Left lung (tissue), 10 donors: Measurements from ENCODE around the gene SP2. TPM values are rescaled to one million over a fixed set of nuclear protein-coding genes. Genes with fewer than 3 reads are reported as not detected.

Source experiments
- ATAC-seq: fragments of 200-7000 bp; cut with Tn5 transposase; one replicate; pipeline ENCODE4 v1.9.1; 2020; ENCODE audit warnings: moderate library complexity
- DNase-seq, 4 donors: peaks; one replicate each; pipeline ENCODE4 v3.0.0-alpha.2; 2013 to 2020
- H3K27ac ChIP-seq, 2 donors: fragments of 200-600 bp; sonication (generic) in 1 of 2; one replicate each; pipeline versions ENCODE4 v1.5.0 to v1.8.0; 2020 to 2021
- H3K27me3 ChIP-seq, 2 donors: fragments of 200-600 bp; sonication (generic) in 1 of 2; one replicate each; pipeline versions ENCODE4 v1.5.0 to v1.8.0; 2020 to 2021
- H3K36me3 ChIP-seq, 2 donors: fragments of 200-600 bp; sonication (generic) in 1 of 2; one replicate each; pipeline versions ENCODE4 v1.5.0 to v1.8.0; 2020 to 2021
- H3K4me1 ChIP-seq, 2 donors: fragments of 200-600 bp; one replicate each; pipeline ENCODE4 v1.8.0; 2021
- H3K4me3 ChIP-seq, 2 donors: fragments of 200-600 bp; sonication (generic) in 1 of 2; one replicate each; pipeline versions ENCODE4 v1.5.0 to v1.8.0; 2020 to 2021; ENCODE audit warnings: mild to moderate bottlenecking in 1 of 2
- H3K9me3 ChIP-seq, 2 donors: fragments of 200-600 bp; sonication (generic) in 1 of 2; one replicate each; pipeline versions ENCODE4 v1.5.0 to v1.8.0; 2020 to 2021
- intact Hi-C, 2 donors: fragments of 100-400 bp; cut with DNase I; formaldehyde crosslinking; loops; one replicate each; pipeline versions ENCODE4 v1.11.2 to v1.14.2; 2022
- polyA plus RNA-seq, 6 donors: library from polyadenylated mRNA; unstranded; fragments of 120-200 nt; gene quantifications; one replicate each; pipeline ENCODE4 v1.2.1, GENCODE V29; 2013; ENCODE audit not compliant: insufficient read length in 6 of 6
- total RNA-seq, 2 donors: library from RNA; stranded (reverse); fragmentation: NEBNext Ultra II Directional; extraction: Animal tissue kit (Norgen Biotek cat#: 25700); gene quantifications; one replicate each; pipeline ENCODE4 v1.2.1, GENCODE V29; 2021
- TF ChIP-seq, protein P1 (sequence below), 2 donors: fragments of 200-600 bp; sonication (generic) in 1 of 2; IDR thresholded peaks; one replicate each; pipeline versions ENCODE4 v1.5.0 to v1.8.0; 2021; ENCODE audit warnings: antibody characterized with exemption in 2 of 2
- donor health status: DM: no; HTN: yes; CAD: no.
- donor health status: DM: no; HTN: no; CAD: no.

The SP2 gene
- total and polyA plus RNA-seq, 8 donors = 14.2 to 23.0 (median 21.8) TPM

- Histone ChIP-seq H3K36me3 (peaks cover 0 to 15% of the 10 kb centered on the region in 2 donors), H3K4me3 (no peak overlapping the region), H3K9me3 (no peaks in the 10 kb centered on the region), H3K4me1 (peaks cover 13 to 55% of the 10 kb centered on the region in 2 donors), H3K27me3 (no peaks in the 10 kb centered on the region), H3K27ac (peak overlapping the region in 1 of 2 donors; percentile 97)
- ATAC-seq (no peak), DNase-seq (no peak)
- TF ChIP-seq, protein P1, sequence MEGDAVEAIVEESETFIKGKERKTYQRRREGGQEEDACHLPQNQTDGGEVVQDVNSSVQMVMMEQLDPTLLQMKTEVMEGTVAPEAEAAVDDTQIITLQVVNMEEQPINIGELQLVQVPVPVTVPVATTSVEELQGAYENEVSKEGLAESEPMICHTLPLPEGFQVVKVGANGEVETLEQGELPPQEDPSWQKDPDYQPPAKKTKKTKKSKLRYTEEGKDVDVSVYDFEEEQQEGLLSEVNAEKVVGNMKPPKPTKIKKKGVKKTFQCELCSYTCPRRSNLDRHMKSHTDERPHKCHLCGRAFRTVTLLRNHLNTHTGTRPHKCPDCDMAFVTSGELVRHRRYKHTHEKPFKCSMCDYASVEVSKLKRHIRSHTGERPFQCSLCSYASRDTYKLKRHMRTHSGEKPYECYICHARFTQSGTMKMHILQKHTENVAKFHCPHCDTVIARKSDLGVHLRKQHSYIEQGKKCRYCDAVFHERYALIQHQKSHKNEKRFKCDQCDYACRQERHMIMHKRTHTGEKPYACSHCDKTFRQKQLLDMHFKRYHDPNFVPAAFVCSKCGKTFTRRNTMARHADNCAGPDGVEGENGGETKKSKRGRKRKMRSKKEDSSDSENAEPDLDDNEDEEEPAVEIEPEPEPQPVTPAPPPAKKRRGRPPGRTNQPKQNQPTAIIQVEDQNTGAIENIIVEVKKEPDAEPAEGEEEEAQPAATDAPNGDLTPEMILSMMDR (IDR thresholded peaks at IDR 0.05) = no peak
- intact Hi-C loops = no loop called here
Measured at GRCh38 chr17:47898241-47898640, 2.2 kb downstream of the SP2 start.

GRCh38 chr17:47899643-47900042 lies 3.6 kb downstream of the SP2 start:
- TF ChIP-seq, protein P1 (IDR thresholded peaks at IDR 0.05) = no peak
- ATAC-seq = no peak
- Histone ChIP-seq H3K9me3 (no peaks in the 10 kb centered on the region), H3K4me1 (peaks cover 13 to 52% of the 10 kb centered on the region in 2 donors), H3K36me3 (peaks cover 0 to 15% of the 10 kb centered on the region in 2 donors), H3K27me3 (no peaks in the 10 kb centered on the region), H3K4me3 (no peak overlapping the region), H3K27ac (peak overlapping the region in 1 of 2 donors; percentile 57)
- DNase-seq = no peak
- intact Hi-C loops = no loop called here

DNA sequence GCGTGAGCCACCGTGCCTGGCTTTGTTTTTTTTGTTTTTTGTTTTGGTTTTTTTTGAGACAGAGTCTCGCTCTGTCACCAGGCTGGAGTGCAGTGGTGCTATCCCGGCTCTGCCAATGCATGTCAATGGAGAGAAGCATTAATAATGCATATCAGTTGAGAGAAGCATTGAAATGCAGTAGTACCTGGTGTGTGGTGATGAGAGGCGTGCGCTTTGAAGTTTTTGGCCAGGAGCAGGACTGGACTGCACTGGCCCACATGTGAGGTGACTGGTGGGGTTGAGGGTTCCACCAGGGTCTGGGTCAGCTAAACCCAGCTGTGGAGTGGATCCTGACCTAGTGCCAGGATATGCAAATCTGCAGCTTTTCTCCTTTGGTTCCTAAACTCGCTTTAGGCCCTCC lies 5.4 kb downstream of the SP2 start:
- no peak overlapping the region for H3K4me3 ChIP-seq

DNA sequence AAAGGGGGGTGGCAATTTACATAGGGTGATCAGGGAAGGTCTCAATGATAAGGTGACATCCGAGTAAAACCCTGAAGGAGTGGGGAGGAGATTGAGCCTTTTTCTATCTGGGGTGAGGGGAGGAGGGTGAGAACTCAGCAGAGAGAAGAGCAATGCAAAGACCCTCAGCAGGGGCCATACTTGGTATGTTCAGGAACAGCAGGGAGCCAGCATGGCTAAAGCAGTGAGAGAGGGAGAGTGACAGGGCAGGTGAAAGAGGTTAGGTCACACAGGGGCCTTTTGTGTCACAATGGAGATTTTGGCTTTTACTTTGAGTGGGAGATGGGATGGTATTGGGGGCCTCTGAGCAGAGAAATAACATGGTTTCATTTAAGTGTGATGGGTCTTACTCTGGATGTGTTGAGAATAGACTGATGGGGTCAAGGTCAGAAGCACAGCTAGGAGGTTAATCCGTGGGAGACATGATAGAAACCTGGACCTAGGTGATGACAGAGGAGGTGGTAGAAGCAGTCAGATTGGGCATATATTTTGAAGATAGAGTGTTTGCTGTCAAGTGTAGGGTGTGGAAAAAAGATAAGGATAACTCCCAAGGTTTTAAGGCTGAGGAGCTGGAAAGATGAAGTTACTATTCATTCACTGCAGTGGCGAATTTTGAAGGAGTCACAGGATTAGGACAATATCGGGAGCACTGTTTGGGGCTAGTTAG lies 6.2 kb downstream of the SP2 start:
- H3K9me3 ChIP-seq = no peaks in the 10 kb centered on the region
- H3K36me3 ChIP-seq = peaks cover 0 to 21% of the 10 kb centered on the region in 2 donors
- TF ChIP-seq, protein P1 (IDR thresholded peaks at IDR 0.05) = no peak
- no peak for ATAC-seq
- no peak for DNase-seq
- H3K27ac ChIP-seq = no peak overlapping the region
- intact Hi-C loops = no loop called here
- H3K27me3 ChIP-seq = no peaks in the 10 kb centered on the region
- no peak overlapping the region for H3K4me3 ChIP-seq
- peaks cover 25 to 66% of the 10 kb centered on the region in 2 donors for H3K4me1 ChIP-seq

More for the DNA sequence above, 5.4 kb downstream of the SP2 start:
- ATAC-seq (no peak), DNase-seq (no peak)
- no peaks in the 10 kb centered on the region for H3K27me3 ChIP-seq
- H3K36me3 ChIP-seq = peaks cover 0 to 21% of the 10 kb centered on the region in 2 donors
- no peaks in the 10 kb centered on the region for H3K9me3 ChIP-seq
- H3K27ac ChIP-seq = peak overlapping the region; percentile 54 to 57
- TF ChIP-seq, protein P1 (IDR thresholded peaks at IDR 0.05) = no peak
- intact Hi-C loops = no loop called here
- H3K4me1 ChIP-seq = peaks cover 26 to 64% of the 10 kb centered on the region in 2 donors

- TF ChIP-seq, protein P1 (IDR thresholded peaks at IDR 0.05) = no peak
- Histone ChIP-seq H3K27me3 (no peaks in the 10 kb centered on the region), H3K4me1 (peaks cover 15 to 51% of the 10 kb centered on the region in 2 donors), H3K9me3 (no peaks in the 10 kb centered on the region), H3K36me3 (peaks cover 0 to 6% of the 10 kb centered on the region in 2 donors), H3K4me3 (no peak overlapping the region), H3K27ac (peak overlapping the region; percentile 70 to 77)
- ATAC-seq (peak; percentile 89), DNase-seq (peak in 3 of 4 donors; percentile 67 to 77 (median 71))
- intact Hi-C loops = no loop called here
Measured at GRCh38 chr17:47905221-47905733, 9.2 kb downstream of the SP2 start.
